Right lobe of liver (tissue), 4 donors: ENCODE data around the gene NFAT5.
"Not testable (repeated sequence)": the region's sequence is repeated elsewhere in the genome, so short reads cannot be mapped to it uniquely, and the experiment has no call there.

Experiments
- POLR2A ChIP-seq: fragments of 450-650 bp; IDR thresholded peaks from one replicate; pipeline ENCODE4 v1.6.1; 2017; ENCODE audit warnings: antibody characterized with exemption, mild to moderate bottlenecking
- TF ChIP-seq, protein P1 (sequence below), 4 donors: fragments of 200-600 bp in 3 of 4; fragments of 450-650 bp in 1 of 4; IDR thresholded peaks; one replicate each; pipeline versions ENCODE4 v1.5.1 to v1.8.0; 2016 to 2022; ENCODE audit warnings: antibody characterized with exemption in 4 of 4, mild to moderate bottlenecking in 2 of 4
- donor health status: DM: no; HTN: no; CAD: no.
- donor health status: DM: no; HTN: no; CAD: no.
- donor health status: DM: no; HTN: yes; CAD: no.

- TF ChIP-seq, protein P1, sequence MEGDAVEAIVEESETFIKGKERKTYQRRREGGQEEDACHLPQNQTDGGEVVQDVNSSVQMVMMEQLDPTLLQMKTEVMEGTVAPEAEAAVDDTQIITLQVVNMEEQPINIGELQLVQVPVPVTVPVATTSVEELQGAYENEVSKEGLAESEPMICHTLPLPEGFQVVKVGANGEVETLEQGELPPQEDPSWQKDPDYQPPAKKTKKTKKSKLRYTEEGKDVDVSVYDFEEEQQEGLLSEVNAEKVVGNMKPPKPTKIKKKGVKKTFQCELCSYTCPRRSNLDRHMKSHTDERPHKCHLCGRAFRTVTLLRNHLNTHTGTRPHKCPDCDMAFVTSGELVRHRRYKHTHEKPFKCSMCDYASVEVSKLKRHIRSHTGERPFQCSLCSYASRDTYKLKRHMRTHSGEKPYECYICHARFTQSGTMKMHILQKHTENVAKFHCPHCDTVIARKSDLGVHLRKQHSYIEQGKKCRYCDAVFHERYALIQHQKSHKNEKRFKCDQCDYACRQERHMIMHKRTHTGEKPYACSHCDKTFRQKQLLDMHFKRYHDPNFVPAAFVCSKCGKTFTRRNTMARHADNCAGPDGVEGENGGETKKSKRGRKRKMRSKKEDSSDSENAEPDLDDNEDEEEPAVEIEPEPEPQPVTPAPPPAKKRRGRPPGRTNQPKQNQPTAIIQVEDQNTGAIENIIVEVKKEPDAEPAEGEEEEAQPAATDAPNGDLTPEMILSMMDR (IDR thresholded peaks at IDR 0.05) = not testable (repeated sequence)
- TF ChIP-seq POLR2A = not testable (repeated sequence)
These were observed 13.0 kb downstream of the NFAT5 start for GRCh38 chr16:69578771-69579170.
